22Rv1 (cell line): ENCODE results near the gene MMP26.

Source experiments
- CTCF ChIP-seq: fragments of 450-650 bp; IDR thresholded peaks from 2 replicates; pipeline ENCODE4 v1.5.1; 2017; ENCODE audit warnings: mild to moderate bottlenecking
- ZFX ChIP-seq: fragments of 450-650 bp; IDR thresholded peaks from 2 replicates; pipeline ENCODE4 v1.6.1; 2017; ENCODE audit warnings: antibody characterized with exemption, borderline replicate concordance

DNA sequence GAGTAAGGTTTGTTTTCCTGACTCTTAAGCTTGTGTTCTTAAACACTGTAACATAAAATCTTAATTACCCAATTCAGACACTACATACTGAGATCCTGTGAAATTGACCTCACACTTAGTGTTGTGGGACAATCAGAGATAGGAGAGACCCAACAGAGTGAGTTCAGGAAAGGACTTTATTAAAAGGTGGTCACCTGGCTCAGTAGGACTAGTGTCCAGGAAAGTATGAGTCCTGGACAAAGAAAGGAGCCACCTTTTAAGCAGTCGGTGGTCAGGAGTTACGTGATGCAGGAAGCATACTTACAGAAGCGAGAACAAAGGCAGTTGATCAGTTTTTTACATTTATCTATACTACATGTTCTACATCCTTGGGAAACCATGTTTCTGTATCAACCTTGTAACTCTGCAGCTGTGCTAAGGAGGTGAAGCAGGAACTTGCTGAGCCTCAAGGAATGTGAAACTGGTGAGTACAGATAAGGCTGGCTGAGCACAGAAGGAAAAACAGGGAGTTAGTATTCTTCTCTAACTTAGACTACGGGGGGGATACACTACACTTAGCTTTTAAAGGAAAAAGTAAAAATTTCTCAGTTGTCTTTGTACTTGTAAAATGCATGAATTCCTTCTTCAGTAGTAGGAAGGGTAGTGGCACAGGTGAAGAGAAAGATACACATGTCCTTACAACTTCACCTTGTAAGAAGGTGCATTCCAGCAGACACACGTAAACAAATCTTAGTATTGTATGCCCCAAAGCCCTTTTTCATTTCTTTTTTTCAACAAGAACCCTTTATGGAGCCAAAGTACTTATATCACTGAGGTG is 45.7 kb upstream of the MMP26 start:
- TF ChIP-seq CTCF (no peak), ZFX (no peak)
